Right lobe of liver (tissue), 4 donors: Measurements from ENCODE around the gene DLG1.

Experiments used
- POLR2A ChIP-seq: fragments of 450-650 bp; IDR thresholded peaks from one replicate; pipeline ENCODE4 v1.6.1; 2017; ENCODE audit warnings: antibody characterized with exemption, mild to moderate bottlenecking
- TF ChIP-seq, protein P1 (sequence below), 4 donors: fragments of 200-600 bp in 3 of 4; fragments of 450-650 bp in 1 of 4; IDR thresholded peaks; one replicate each; pipeline versions ENCODE4 v1.5.1 to v1.8.0; 2016 to 2022; ENCODE audit warnings: antibody characterized with exemption in 4 of 4, mild to moderate bottlenecking in 2 of 4
- donor health status: DM: no; HTN: no; CAD: no.
- donor health status: DM: no; HTN: no; CAD: no.
- donor health status: DM: no; HTN: yes; CAD: no.

DNA sequence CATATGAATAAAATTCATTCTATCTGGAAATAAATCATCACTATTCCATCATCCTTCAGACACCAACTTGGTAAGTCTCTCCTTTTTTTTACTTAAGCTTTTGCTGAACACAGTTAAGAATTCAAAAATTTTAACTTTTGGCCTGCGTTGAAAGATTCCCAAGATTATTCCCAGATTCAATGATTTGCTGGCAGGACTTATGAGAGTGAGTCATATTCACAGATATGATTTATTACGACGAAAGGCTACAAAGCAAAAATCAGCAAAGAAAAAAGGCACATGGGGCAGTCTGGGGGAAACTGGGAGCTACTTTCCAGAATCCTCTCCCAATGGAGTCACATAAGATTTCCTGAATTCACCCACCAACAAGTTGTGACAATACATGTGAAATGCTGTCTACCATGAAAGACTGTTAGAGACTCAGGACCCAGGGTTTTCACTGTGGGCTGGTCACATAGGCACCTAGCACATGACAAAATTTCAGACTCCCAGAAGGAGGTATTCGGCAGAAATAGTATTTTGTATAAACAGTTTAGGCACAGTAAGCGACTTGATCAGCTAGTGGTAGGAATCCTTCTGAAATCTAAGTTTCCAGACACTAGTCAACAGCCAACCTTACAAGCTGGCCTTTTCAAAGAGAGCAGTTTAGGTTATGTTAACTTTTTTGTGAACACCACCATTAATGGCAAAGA lies 82.1 kb downstream of the DLG1 start:
- TF ChIP-seq, protein P1, sequence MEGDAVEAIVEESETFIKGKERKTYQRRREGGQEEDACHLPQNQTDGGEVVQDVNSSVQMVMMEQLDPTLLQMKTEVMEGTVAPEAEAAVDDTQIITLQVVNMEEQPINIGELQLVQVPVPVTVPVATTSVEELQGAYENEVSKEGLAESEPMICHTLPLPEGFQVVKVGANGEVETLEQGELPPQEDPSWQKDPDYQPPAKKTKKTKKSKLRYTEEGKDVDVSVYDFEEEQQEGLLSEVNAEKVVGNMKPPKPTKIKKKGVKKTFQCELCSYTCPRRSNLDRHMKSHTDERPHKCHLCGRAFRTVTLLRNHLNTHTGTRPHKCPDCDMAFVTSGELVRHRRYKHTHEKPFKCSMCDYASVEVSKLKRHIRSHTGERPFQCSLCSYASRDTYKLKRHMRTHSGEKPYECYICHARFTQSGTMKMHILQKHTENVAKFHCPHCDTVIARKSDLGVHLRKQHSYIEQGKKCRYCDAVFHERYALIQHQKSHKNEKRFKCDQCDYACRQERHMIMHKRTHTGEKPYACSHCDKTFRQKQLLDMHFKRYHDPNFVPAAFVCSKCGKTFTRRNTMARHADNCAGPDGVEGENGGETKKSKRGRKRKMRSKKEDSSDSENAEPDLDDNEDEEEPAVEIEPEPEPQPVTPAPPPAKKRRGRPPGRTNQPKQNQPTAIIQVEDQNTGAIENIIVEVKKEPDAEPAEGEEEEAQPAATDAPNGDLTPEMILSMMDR (IDR thresholded peaks at IDR 0.05): no peak
- TF ChIP-seq POLR2A: no peak
